Renal cortex interstitium (tissue), 11 donors: ENCODE measurements around the gene PPTC7. TPM values are rescaled to one million over a fixed set of nuclear protein-coding genes. Genes with fewer than 3 reads are reported as not detected.
"Not testable (repeated sequence)": the region's sequence is repeated elsewhere in the genome, so short reads cannot be mapped to it uniquely, and the experiment has no call there.

ENCODE experiments used
- DNase-seq, 11 donors: peaks; one replicate each; pipeline ENCODE4 v3.0.0-alpha.2; 2013; ENCODE audit warnings: low read depth in 9 of 11, low spot score in 4 of 11; ENCODE audit errors: extremely low read depth in 1 of 11
- polyA plus RNA-seq, 3 donors: library from polyadenylated mRNA; unstranded; fragments of 120-200 nt; gene quantifications; one replicate each; pipeline ENCODE4 v1.2.1, GENCODE V29; 2013; ENCODE audit not compliant: insufficient read length in 3 of 3

The PPTC7 gene
- polyA plus RNA-seq, 3 donors: 19.0 to 22.7 (median 21.0) TPM

DNA sequence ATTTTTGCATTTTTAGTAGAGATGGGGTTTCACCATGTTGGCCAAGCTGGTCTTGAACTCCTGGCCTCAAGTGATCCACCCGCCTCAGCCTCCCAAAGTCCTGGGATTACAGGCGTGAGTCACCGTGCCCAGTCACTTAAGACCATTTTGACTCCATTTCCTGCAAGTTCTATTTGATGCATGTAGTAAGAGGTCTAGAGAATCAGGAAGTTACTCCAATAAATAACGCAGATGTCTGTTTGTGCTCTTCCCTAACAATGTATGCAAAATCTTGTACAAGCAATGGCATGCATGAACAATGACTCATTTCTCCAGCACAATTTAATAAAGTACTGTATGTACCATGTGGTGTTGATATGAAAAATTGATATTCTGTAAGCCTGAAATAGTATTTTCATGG is 37.9 kb downstream of the PPTC7 start:
- not testable (repeated sequence) for DNase-seq

DNA sequence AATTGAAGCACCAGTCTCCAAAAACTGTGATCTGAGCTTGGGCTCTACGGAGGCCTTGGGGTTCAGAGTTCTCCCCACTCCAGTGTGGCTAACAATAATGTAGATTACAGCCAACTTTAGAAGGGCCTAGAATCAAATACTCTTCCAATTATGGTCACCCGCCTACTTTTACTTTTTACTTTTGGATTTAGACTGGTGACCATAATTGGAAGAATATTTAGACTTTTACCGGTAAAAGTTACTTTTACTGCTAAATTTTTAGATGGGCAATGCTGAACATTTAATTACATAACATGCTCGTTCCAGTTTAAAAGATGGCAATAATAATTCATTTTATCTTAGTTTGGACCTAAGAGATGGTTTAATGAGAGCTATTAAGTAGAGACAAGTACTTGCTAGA is 39.2 kb downstream of the PPTC7 start:
- DNase-seq: no peak

DNA sequence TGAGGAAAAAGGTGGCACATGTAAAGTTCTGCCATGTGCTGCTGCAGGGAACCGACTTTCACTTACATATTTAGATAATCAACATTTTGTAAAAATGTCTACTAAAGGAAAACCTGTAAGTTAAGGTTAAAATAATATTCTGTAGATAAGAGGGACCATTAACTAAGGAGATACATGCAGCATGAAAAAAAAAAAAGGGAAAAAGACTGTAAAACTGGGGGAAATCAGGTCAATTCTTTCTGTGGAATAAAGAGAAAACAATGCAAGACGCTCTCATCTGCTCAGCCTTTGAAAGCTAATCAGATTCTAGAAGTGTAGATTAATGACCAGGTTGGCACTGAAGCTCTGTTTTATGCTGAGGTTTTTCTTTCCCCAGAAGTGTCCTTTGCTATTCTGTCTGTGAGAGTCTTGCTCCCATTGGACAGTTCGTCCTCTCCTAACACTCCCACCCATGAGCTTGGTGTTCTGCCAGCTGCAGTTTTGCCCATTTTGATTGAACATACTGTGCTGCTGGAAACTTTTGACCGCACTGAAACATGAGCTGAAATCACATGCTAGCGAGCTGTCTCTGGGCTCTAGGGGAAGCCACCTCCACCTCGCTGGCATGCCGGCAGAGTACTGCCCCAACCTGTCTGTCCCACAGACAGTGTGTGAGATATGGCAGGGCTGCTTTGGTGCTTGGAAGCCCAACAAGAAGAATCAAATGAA is 39.7 kb downstream of the PPTC7 start:
- peak in 8 of 11 donors; percentile 34 to 76 (median 44) for DNase-seq

DNA sequence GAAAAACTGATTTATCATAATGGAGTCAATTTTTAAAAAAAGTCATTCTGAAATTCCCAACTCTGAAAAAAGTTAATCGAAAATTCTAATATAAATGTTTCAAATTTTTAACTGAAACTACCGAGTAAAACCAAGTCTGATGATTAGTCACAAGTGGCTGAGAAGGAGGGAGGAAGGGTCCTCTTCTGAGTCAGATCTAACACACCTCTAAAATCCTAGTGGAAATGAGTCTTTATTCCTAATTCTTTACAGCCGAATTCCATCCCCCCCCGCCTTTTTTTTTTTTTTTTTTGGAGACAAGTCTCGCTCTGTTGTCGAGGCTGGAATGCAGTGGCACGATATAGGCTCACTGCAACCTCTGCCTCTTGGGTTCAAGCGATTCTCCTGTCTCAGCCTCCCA is 43.1 kb downstream of the PPTC7 start:
- DNase-seq: no peak

DNA sequence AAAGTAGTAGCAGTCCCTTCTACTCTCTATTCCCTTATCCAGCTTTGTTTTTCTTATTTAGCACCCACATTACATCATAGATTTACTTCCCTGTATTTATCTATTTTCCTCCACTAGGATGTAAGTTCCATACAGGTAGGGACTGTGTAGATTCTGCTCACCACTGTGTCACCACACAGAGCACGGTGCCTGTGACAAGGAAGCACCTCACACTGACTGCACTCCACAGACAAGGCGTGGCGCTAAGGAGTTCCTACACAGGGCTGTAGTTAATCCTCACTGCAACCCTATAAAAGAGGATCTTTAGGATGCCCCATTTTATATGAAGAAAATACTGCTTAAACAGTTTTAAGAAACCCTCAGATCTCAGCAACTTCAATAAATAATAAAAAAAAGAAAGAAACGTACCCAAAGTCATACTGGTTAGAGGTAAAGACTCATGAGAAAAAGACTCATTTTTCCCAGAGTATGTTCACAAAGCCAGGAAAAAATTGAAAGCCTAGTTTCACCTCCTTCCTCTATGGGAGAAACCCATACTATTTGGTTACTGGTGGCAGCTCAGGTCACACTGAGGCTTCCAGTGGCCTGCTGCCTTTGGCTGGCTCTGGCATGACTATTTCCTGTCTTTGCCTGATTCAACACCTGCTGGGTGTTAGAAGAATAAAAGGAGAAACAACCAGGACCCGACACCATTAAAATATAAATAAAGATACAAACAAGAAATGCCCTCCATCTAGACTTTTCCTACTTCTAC is 44.1 kb downstream of the PPTC7 start:
- no peak for DNase-seq

DNA sequence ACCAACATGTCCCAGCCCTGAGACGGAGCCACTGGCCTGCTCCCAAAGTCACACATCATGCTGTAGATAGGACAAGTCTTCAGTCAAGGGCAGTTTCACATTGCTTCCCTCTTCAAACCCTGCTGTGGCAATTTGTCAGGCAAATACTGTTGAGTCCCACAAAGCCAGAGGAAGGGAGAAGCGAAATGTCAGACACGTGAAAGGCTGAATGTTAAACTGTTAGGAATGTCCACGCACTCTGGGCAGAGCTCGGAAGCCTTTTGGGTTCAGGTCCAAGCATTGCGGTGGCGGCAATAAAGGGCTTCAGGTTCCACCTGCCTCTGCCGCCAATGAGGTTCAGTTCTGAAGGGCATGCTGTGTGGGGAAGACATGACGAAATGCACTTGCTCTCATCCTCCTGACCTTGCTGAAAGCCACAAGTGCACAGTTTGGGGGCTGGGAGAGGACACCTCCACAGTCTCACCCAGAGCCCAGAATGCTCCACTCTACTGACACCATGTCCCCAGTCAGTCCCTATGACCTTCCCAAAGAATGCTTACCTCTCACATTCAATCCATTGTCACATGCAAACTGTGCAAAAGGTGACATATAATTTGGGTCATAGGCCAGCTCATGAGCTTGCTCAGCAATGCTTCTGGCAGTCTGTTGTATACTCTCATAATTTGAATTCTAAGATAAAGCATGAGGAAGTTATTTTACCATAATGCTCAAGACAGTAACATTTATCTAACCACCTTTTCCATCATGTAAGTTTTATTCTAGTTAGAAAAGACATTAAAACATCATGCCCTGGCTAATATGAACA is 45.3 kb downstream of the PPTC7 start:
- DNase-seq: no peak

DNA sequence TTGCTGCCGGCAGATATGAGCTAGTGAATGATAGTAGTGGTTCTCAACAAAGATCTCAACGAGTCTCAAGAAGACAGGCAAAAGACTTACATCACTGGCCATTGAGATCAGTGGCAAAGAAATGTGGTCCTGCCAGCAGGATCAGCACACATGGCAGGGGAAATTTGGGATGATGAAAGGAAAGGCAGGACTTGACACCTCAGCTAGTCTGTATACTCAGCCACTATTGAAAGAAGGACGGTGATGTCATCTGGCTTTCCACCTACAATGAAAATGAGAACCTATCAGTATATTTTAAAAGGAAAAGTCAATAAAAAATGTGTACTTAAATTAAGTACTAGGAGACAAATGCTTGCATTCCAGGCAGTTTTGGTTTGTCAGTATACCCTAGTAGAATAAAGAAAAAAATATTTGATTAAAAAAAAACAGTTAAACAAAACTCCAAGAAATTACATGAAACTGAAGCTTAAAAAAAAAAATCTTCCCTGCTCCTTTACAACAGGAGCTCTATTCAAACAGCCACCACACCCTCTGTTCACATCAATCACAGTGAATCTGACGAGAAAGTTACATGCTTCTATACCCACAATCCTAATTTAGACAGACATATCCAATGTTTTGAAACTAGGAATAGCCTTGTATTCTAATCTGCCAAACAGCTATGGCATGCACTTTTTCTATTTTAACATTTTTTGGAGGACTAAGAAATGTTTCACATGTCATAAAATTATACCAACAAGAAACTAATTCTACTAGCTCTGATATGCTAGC is 46.1 kb downstream of the PPTC7 start:
- DNase-seq: no peak

DNA sequence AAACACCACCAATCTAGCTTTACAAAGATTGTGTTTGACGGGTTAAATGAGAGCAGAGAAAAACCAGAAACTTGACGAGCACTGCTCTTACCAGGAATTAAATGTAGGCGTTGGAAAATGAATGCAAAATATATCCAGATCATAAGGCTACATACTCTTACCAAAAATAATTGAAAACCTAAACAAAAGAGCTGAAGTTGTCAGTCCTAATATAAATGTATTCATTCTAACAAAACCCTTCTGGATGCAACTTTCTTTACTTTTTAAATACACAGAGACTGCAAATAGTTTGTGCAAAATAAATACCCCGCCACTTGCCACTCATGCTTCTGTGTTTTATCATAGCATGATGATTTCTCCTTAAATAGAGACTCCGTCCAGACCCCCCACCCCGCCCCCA is 48.3 kb downstream of the PPTC7 start:
- no peak for DNase-seq

DNA sequence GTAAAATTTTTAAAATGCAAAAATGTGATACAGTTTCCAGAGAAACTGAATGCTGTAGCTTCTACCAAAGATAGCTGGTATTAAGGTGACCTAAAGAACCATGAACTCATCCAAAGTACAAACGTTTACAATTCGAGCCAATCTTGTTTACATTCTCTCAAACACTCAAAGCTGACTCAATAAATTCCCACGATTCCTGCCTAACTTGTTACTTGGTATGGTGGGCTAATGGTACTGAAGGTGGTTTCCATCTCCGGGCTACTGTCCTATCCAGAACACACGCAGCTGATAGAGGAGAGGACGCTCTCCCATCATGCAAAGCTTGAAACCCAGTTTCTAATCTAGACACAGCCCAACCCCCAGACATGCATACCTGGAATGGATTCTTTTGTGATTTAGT is 49.5 kb downstream of the PPTC7 start:
- DNase-seq: no peak

DNA sequence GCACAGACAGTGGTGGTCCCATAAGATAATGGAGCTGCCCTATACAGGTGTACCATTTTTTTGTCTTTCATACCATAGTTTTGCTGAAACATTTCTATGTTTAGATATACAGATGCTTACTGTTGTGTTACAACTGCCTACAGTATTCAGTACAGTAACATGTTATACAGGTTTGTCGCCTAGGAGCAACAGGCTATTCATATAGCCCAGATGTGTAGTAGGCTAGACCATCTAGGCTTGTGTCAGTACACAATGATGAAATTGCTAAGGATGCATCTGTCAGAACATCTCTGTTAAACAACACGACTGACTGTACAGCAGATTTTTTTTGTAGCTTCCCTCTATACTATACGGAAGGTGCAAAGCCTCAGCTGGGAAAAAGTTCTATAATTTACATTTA is 50.5 kb downstream of the PPTC7 start:
- DNase-seq: no peak

DNA sequence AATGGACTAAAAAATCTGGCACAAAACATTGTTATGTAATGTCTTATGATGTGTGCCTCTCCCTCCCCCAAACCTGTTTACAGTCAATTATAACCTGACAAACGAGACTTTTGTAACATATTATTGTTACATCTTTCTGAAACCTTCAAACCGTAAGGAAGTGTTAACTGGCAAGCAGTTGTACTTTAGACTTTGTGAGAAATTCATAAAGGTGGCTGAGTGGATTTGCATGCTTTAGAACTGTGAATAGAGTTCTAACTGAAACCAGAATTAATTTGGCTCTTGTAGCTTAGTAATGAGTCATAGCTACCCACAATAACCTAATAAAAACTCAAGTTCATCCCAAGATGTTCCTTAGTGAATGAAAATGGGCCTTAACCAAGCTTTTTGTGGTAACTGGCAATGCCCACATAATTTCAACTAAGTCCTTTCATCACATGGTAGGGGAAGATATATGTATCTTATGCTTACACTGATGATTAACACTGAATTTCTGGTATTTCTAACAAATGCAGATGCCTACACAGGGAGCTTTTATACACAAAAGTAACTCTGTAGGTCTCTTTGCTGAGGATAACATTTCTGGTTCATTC is 51.3 kb downstream of the PPTC7 start:
- DNase-seq: no peak

DNA sequence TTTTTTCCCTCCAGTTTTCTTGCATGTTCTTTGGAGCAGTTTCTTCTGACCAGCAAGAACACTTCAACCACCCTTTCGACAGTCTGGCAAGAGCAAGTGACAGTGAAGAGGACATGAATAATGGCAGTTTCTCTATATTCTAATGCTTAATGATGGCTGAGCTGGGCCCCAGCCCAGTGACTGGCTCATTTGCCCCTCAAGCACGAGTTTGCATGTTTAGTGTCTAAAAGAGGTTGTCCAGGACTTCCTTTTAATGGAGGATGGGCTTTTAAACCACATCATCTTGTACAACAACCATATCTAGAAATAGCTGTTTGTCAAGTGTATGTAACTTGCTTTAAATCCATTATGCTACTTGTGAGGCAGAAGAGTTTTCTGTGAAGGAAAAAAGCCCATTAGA is 52.6 kb downstream of the PPTC7 start:
- no peak for DNase-seq

DNA sequence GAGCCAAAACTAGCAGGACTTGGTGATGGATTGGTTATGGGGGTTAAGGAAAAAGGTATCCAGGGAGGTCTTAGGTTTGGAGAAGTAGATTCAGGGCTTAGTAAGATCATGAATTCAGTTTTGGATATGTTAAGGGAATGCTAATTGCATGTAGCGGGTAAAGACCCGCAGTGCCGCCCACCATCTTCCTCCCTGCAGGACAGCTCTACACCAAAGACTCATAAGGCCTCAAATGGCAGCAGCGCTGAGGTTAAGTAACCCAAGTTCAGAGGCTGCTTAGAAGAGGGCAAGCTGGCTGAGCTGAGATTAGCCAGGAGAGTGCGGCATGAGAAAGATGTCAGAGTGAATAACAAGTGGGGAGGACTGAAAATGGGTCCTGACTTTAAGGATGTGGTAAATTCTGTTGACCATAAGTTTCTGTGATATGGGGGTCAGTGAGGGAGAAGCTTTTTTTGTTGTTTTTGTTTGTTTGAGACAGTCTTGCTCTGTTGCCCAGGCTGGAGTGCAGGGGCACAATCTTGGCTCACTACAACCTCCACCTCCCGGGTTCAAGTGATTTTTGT is 54.8 kb downstream of the PPTC7 start:
- no peak for DNase-seq

DNA sequence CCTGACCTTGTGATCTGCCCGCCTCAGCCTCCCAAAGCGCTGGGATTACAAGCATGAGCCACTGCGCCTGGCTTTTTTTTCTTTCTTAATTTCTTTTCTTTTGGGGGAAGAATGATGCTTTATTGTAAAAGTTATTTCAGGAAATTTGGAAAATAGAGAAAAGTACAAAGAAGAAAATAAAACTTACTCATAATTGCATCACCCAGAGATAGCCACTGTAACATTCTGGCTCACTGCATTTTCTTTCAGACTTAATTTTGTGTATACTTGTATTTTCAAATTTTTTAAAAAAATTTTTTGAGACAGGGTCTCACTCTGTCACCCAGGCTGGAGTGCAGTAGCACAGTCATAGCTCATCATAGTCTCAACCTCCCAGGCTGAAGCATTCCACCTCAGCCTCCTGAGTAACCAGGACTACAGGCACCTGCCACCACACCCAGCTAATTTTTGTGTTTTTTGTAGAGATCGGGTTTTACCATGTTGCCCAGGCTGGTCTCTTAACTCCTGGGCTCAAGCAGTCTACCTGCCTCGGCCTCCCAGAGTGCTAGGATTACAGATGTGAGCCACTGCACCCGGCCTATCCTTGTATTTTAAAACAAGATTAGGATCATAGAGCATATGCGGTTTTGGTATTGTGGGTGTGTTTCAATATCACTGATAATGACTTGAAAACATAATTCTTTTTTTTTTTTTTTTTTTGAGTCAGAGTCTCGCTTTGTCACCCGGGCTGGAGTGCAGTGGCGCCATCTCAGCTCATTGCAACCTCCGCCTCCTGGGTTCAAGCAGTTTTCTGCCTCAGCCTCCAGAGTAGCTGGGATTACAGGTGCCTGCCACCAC is 62.0 kb downstream of the PPTC7 start:
- not testable (repeated sequence) for DNase-seq

DNA sequence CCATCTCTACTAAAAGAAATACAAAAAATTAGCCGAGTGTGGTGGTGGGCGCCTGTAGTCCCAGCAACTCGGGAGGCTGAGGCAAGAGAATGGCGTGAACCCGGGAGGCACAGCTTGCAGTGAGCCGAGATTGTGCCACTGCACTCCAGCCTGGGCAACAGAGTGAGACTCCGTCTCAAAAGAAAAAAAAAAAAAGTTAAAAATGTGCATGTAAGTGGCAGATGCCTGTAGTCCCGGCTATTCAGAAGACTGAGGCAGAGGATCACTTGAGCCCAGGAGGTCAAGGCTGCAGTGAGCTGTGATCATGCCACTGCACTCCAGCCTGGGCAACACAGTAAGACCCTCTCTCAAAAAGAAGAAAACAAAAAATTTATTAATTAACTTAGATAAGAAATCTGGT is 65.1 kb downstream of the PPTC7 start:
- not testable (repeated sequence) for DNase-seq

DNA sequence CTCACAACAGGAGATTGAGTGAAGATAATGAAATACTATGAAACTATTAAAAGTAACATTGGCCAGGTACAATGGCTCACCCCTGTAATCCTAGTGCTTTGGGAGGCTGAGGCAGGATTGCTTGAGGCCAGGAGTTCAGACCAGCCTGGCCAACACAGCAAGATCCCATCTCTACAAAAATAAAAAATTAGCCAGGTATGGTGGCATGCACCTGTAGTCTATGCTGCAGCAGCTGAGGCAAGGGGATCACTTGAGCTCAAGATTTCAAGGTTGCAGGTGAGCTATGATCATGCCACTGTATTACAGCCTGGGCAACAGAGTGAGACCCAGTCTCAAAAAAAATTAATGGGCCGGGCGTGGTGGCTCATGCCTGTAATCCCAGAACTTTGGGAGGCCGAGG is 66.1 kb downstream of the PPTC7 start:
- no peak for DNase-seq

DNA sequence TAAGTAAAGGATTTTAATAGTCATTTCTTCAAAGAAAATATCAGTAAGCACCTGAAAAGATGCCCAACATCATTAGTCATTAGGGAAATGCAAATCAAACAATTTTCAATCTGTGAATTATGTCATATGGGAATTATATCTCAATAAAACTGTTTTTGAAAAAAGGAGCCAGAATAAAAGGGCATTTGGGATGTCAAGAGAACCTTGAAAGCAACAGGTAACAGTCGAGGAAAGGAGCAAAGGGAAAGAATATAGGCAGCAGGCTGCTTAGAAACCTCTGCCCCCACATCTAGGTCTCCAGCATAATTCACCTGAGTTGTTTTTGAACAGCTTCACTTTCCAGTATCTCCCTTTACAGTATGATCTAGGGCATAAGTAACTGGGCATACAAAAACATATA is 68.8 kb downstream of the PPTC7 start:
- no peak for DNase-seq

DNA sequence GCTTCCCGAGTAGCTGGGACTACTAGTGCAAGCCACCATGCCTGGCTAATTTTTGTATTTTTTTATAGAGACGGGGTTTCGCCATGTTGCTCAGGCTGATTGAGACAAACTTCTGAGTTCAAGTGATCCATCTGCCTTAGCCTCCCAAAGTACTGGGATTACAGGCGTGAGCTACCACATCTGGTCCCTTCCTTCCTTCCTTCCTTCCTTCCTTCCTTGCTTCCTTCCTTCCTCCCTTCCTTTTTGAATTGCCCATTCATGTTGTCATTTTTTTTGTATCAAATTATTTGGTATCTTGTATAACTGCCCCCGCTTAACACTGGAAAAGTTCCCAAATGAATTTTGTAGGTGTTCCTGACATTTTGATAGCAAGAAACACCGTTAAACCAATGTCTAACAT is 69.3 kb downstream of the PPTC7 start:
- DNase-seq: no peak
